Chondrocyte (in vitro differentiated cells): Measurements from ENCODE around the gene RBM39. TPM values are rescaled to one million over a fixed set of nuclear protein-coding genes. Genes with fewer than 3 reads are reported as not detected.

Experiments used
- DNase-seq: peaks from one replicate; pipeline ENCODE4 v3.0.0; 2021; ENCODE audit warnings: mixed read lengths, low spot score
- H3K27ac Mint-ChIP-seq: one replicate; pipeline ENCODE4 v1.8.0; 2021; ENCODE audit warnings: mild to moderate bottlenecking, moderate library complexity, mixed read lengths; ENCODE audit not compliant: unreplicated experiment
- H3K27me3 Mint-ChIP-seq: 2 replicates; pipeline ENCODE4 v1.8.0; 2021; ENCODE audit warnings: low read depth, mixed read lengths
- H3K36me3 Mint-ChIP-seq: 2 replicates; pipeline ENCODE4 v1.8.0; 2021; ENCODE audit warnings: low read depth, mixed read lengths
- H3K4me1 Mint-ChIP-seq: 2 replicates; pipeline ENCODE4 v1.8.0; 2021; ENCODE audit warnings: low read depth, mild to moderate bottlenecking, mixed read lengths
- H3K4me3 Mint-ChIP-seq: one replicate; pipeline ENCODE4 v1.8.0; 2021; ENCODE audit warnings: mild to moderate bottlenecking, moderate library complexity, mixed read lengths; ENCODE audit not compliant: unreplicated experiment
- H3K9me3 Mint-ChIP-seq: 2 replicates; pipeline ENCODE4 v1.8.0; 2021; ENCODE audit warnings: low read depth, mixed read lengths
- total RNA-seq: library from RNA; stranded (reverse); gene quantifications from 3 replicates; pipeline ENCODE4 v1.2.1, GENCODE V29; 2021
- TF ChIP-seq, protein P1 (sequence below): fragments of 200-600 bp; sonication (generic); IDR thresholded peaks from 2 replicates; pipeline ENCODE4 v1.5.0; 2021; ENCODE audit warnings: antibody characterized with exemption, mild to moderate bottlenecking, moderate library complexity

Gene RBM39
- total RNA-seq, 1 donor from 2014 or later: 217 TPM

DNA sequence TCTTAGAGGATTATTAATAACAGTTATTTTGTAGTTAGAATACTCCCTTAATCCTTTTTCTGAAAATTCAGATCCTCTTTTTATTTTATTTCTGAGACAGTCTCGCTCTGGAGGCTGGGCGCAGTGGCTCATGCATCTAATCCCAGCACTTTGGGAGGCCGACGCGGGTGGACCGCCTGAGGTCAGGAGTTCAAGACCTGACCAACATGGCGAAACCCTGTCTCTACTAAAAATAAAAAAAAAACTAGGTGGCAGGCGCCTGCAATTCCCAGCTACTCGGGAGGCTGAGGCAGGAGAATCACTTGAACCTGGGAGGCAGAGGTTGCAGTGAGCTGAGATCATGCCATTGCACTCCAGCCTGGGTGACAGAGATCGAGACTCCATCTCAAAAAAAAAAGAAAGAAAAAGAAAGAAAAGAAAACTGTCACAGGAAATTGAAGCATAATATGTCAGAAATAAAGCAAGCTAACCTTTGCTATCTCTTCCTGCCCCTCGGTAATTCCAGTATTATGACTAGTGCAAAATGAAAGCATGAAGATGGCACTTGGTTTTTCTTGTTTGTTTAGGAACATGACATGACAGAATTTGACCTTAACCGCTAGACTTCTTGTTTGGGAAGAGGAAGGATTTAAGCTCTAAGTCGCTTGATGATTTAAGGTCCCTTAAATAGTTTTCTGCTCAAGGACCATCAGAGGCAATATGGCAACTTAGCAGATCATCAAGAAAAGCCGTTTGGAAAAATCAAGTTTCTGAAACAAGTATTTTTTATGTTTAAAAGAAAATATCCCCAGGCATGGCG is 1.8 kb upstream of the RBM39 start:
- H3K4me3 Mint-ChIP-seq: peak overlapping the region; percentile 19
- TF ChIP-seq, protein P1, sequence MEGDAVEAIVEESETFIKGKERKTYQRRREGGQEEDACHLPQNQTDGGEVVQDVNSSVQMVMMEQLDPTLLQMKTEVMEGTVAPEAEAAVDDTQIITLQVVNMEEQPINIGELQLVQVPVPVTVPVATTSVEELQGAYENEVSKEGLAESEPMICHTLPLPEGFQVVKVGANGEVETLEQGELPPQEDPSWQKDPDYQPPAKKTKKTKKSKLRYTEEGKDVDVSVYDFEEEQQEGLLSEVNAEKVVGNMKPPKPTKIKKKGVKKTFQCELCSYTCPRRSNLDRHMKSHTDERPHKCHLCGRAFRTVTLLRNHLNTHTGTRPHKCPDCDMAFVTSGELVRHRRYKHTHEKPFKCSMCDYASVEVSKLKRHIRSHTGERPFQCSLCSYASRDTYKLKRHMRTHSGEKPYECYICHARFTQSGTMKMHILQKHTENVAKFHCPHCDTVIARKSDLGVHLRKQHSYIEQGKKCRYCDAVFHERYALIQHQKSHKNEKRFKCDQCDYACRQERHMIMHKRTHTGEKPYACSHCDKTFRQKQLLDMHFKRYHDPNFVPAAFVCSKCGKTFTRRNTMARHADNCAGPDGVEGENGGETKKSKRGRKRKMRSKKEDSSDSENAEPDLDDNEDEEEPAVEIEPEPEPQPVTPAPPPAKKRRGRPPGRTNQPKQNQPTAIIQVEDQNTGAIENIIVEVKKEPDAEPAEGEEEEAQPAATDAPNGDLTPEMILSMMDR: no peak
- H3K36me3 Mint-ChIP-seq: peaks cover 11% of the 10 kb centered on the region
- H3K9me3 Mint-ChIP-seq: no peaks in the 10 kb centered on the region
- H3K4me1 Mint-ChIP-seq: peaks cover 35% of the 10 kb centered on the region
- no peaks in the 10 kb centered on the region for H3K27me3 Mint-ChIP-seq
- DNase-seq: no peak
- peak overlapping the region; percentile 100 for H3K27ac Mint-ChIP-seq

DNA sequence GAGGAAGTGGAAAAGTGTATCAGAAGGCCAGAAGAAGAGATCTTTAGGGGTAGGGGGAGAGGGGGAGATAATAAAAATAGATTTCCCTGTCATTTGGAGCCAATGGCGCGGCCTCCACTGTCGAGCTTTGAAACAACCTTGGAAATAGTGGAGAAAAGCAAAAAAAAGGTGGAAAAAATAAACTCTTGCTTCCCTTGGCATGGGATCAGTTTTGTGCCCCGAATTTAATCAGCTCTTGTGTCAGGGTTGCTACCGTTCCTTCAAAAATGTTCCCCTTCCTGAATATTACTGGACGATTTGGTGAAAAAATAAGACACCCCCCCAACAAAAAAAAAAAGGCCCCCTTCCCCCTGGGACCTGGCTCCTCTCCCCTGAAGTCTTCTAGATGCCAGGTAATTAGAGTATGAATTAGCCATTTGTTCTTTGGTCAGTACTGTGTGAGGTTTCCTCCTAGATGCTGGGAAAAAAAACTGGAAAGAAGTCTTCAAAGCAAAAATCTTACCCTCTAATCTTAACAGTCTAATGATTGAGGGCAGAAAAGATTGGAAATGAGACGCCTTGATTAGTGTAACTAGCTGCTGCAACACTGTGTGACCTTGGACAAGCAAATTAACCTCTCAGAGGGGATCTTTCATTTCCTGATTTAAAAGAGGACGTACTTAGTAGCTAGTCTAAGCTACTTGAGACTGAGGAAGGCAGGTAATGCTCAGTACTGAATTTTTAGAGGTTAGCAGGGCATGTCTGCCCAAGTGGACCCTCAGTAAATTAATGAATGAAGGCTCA is 872 bp upstream of the RBM39 start:
- peaks cover 21% of the 10 kb centered on the region for H3K36me3 Mint-ChIP-seq
- TF ChIP-seq, protein P1: peak; percentile 34
- peaks cover 45% of the 10 kb centered on the region for H3K4me1 Mint-ChIP-seq
- H3K27me3 Mint-ChIP-seq: no peaks in the 10 kb centered on the region
- H3K4me3 Mint-ChIP-seq: peak overlapping the region; percentile 94
- H3K9me3 Mint-ChIP-seq: no peaks in the 10 kb centered on the region
- H3K27ac Mint-ChIP-seq: peak overlapping the region; percentile 100
- no peak for DNase-seq

DNA sequence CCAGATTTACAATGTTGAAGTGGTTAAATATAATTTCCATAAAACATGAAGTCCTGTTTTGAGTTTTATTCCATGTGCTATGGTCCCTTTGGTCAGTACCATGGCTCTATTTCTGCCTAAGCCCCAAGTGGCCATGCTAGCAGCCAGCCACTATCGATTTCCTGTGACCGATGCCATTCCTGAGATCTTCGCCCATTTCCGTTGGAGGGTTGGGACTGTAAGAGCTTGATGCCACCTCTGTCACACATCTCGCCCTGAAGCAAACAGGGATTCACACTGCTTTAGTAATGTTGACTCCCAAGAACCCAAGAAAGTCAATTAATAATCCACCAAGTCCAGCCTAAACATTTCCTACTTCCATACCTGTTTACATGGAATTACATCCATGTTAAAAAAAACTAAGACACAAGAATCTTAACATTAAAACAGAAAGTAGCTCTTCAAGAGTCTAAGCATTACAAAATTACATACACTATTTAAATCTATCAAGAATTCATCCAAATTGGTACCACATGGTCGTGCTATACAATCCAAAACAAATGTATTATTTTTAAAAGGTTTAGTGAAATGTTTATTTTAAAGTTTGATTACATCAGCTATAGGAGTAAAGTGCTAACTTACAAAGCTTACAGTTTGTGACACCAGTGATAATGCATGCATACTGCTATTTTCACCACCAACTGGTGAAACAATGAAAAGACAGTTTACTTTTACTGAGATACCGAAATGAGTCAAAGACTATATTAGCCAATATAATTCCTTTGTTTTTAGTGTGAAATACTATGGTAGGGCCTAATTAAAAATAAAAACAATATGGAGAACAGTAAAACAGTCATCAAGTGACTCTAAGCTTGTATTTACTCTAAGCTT is 2.5 kb downstream of the RBM39 start:
- Mint-ChIP-seq H3K27ac (peak overlapping the region; percentile 100), H3K4me1 (peaks cover 56% of the 10 kb centered on the region), H3K27me3 (no peaks in the 10 kb centered on the region), H3K36me3 (peaks cover 30% of the 10 kb centered on the region), H3K9me3 (no peaks in the 10 kb centered on the region), H3K4me3 (peak overlapping the region; percentile 94)
- no peak for DNase-seq
- TF ChIP-seq, protein P1: peak; percentile 72

DNA sequence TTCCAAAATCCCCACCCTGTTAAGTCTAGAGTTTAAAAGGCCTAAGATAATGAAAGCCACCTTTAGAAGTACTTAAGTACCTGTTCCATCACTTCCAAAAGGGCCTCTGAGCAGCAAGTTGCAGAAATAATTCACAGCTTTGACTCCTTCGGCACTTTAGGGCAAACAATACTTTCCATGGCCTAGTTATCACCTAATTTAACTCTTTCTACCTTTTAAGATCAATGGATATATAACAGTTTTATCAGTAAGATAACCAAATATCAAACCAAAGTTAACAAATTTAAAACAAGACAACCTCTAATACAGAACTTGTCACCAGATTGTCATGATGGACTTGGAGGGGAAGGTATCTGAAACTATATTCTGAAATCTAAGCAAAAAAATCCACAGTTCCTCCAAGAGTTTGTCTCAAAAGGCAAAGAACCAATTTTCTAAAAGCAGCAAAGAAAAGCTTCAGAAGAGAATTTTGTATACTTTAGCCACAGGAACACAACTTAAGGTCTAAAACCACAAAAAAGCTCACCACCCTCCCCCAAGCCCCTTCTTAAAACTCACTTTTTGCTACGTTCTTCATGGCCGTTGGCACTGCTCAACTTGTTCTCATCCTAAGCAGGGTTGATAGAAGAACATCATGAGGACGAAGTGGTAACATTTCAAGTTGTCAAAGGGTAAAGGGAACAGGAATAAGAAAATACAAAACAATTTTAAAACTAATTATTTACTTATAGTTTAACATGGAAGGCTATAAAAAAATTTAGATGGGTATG is 3.5 kb downstream of the RBM39 start:
- no peaks in the 10 kb centered on the region for H3K9me3 Mint-ChIP-seq
- H3K4me1 Mint-ChIP-seq: peaks cover 55% of the 10 kb centered on the region
- DNase-seq: no peak
- H3K4me3 Mint-ChIP-seq: peak overlapping the region; percentile 21
- TF ChIP-seq, protein P1: no peak
- no peaks in the 10 kb centered on the region for H3K27me3 Mint-ChIP-seq
- peaks cover 37% of the 10 kb centered on the region for H3K36me3 Mint-ChIP-seq
- peak overlapping the region; percentile 52 for H3K27ac Mint-ChIP-seq
